PC-3 (cell line): ENCODE data around the gene POP4.

Experiments
- EZH2 ChIP-seq: fragments of 300-600 bp; sonication (generic); IDR thresholded peaks from one replicate; pipeline ENCODE4 v1.6.1; 2017; ENCODE audit warnings: antibody characterized with exemption, mild to moderate bottlenecking, low read length; ENCODE audit not compliant: unreplicated experiment
- EZH2phosphoT487 ChIP-seq: fragments of 300-600 bp; sonication (generic); IDR thresholded peaks from 2 replicates; pipeline ENCODE4 v1.6.1; 2018; ENCODE audit warnings: mild to moderate bottlenecking, antibody characterized with exemption, low read length, borderline replicate concordance
- TF ChIP-seq, protein P1 (sequence below): fragments of 300-600 bp; sonication (generic); conservative IDR thresholded peaks from 2 replicates; pipeline ENCODE4 v1.5.1; 2017; ENCODE audit warnings: antibody characterized with exemption, low read depth, mild to moderate bottlenecking, low read length

DNA sequence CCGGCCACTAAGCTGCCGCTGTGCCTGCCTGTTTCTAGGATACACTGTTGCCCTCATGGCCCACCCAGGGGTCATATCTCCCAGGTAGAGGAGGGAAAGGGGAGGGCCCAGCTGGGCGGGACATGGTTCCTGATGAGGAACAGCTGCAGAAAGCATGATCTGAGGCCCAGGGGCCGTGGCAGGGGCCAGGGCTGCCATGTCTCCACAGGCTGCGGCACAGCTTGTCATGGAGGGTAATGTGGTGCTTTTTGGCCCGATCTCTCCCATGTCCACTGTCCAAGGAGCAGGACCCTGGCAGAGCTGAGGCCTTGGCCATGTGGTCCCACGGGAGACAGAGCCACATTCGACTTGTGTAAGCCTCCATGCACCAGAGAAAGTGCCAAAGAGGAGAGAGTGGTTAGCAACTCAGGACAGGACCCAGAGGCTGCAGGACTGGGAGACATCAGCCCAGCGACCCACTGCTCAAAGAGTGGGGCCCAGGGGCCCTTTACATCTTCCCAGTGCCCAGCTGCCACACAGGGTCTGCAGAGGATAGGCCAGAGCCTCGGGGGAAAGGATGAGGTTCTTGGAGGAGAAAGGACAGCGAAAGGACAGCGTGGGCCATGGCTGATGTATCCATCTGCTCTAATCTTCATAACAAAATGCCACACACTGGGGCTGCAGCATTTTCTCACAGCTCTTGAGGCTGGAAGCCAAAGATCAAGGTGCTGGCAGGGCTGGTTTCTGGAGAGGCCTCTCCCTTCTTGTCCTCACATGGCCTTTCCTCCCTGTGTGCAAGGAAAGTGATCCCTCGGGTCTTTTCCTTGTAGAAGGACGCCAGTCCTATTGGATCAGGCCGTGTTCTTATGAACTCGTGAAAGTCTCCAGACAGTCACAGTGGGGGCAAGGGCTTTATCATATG lies 11.5 kb downstream of the POP4 start:
- TF ChIP-seq, protein P1, sequence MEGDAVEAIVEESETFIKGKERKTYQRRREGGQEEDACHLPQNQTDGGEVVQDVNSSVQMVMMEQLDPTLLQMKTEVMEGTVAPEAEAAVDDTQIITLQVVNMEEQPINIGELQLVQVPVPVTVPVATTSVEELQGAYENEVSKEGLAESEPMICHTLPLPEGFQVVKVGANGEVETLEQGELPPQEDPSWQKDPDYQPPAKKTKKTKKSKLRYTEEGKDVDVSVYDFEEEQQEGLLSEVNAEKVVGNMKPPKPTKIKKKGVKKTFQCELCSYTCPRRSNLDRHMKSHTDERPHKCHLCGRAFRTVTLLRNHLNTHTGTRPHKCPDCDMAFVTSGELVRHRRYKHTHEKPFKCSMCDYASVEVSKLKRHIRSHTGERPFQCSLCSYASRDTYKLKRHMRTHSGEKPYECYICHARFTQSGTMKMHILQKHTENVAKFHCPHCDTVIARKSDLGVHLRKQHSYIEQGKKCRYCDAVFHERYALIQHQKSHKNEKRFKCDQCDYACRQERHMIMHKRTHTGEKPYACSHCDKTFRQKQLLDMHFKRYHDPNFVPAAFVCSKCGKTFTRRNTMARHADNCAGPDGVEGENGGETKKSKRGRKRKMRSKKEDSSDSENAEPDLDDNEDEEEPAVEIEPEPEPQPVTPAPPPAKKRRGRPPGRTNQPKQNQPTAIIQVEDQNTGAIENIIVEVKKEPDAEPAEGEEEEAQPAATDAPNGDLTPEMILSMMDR = no peak
- no peak for TF ChIP-seq EZH2
- no peak for TF ChIP-seq EZH2phosphoT487
